IPS-18a (cell line): ENCODE data around the gene PLXND1.
"Not testable (repeated sequence)": the region's sequence is repeated elsewhere in the genome, so short reads cannot be mapped to it uniquely, and the experiment has no call there.

Source experiments
- H3K27ac ChIP-seq: one replicate; pipeline ENCODE4 v1.5.1; 2013; ENCODE audit warnings: low read length
- H3K27me3 ChIP-seq: one replicate; pipeline ENCODE4 v1.6.1; 2013; ENCODE audit warnings: mild to moderate bottlenecking, low read length; ENCODE audit not compliant: control insufficient read depth, insufficient read depth
- H3K36me3 ChIP-seq: one replicate; pipeline ENCODE4 v1.6.1; 2013; ENCODE audit warnings: low read depth, low read length; ENCODE audit not compliant: control insufficient read depth
- H3K4me1 ChIP-seq: one replicate; pipeline ENCODE4 v1.6.1; 2013; ENCODE audit warnings: low read depth, low read length; ENCODE audit not compliant: control insufficient read depth
- H3K4me3 ChIP-seq: one replicate; pipeline ENCODE4 v1.5.1; 2013; ENCODE audit warnings: low read length
- H3K9ac ChIP-seq: one replicate; pipeline ENCODE4 v1.6.1; 2013; ENCODE audit warnings: mild to moderate bottlenecking, low read length, moderate library complexity
- H3K9me3 ChIP-seq: one replicate; pipeline ENCODE4 v1.6.1; 2013; ENCODE audit warnings: low read depth, low read length; ENCODE audit not compliant: control insufficient read depth

The PLXND1 gene

GRCh38 chr3:129545951-129546350 lies 60.5 kb downstream of the PLXND1 start:
- H3K27ac ChIP-seq, H3K9me3 ChIP-seq, H3K36me3 ChIP-seq, H3K9ac ChIP-seq, H3K27me3 ChIP-seq, H3K4me3 ChIP-seq, H3K4me1 ChIP-seq: not testable (repeated sequence)

GRCh38 chr3:129543999-129544398 lies 62.5 kb downstream of the PLXND1 start:
- H3K27ac ChIP-seq, result no peak overlapping the region
- H3K4me3 ChIP-seq, result no peak overlapping the region
- H3K4me1 ChIP-seq, result peaks cover 4% of the 10 kb centered on the region
- no peaks in the 10 kb centered on the region for H3K9me3 ChIP-seq
- H3K9ac ChIP-seq, result no peak overlapping the region
- H3K36me3 ChIP-seq, result no peaks in the 10 kb centered on the region
- H3K27me3 ChIP-seq, result no peaks in the 10 kb centered on the region

DNA sequence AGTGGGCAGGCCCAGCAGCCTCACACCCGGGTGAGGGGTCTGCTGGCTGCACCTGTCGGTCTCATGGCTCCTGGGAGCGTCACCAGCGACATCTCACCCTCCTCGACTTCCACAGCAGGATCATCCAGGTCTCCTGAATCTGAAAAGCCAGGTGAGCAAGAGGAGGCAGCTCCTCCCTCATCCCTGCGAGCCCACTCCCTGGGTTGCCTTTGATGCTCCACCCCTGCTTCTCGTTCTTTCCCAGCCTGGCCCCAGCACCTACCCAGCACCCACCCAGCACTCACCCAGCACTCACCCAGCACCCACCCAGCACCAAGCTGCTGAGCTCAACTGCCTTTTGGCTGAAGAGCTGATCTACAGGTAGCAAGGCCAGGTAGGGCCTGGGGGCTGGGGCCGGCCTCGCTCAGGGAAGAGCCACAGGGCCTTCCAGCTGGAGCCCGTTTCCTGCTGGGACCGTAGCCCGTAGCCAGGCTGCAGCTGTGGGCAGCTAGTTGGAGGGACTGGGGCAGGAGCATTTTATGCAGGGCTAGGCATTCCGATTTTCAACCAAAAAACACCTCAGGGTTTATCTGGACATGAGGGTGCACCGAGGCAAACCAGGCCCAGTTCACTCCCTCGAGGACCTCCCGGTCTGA lies 63.2 kb downstream of the PLXND1 start, which contains the start of gene H1-8:
Gene H1-8, plus strand, starts transcription at position 20 of the 635 bp plus-strand sequence. Its CDS starts 44 bp downstream, at position 64.
- H3K27ac ChIP-seq, result no peak within 1 kb of the TSS
- no peaks in the 10 kb centered on the region for H3K36me3 ChIP-seq
- H3K4me1 ChIP-seq, result peaks cover 4% of the 10 kb centered on the region
- H3K4me3 ChIP-seq, result no peak within 1 kb of the TSS
- H3K9me3 ChIP-seq, result no peaks in the 10 kb centered on the region
- no peaks in the 10 kb centered on the region for H3K27me3 ChIP-seq
- no peak within 1 kb of the TSS for H3K9ac ChIP-seq

GRCh38 chr3:129542747-129543146 lies 63.7 kb downstream of the PLXND1 start:
- H3K27ac ChIP-seq, result no peak overlapping the region
- H3K4me3 ChIP-seq, result no peak overlapping the region
- H3K4me1 ChIP-seq, result peaks cover 4% of the 10 kb centered on the region
- no peak overlapping the region for H3K9ac ChIP-seq
- no peaks in the 10 kb centered on the region for H3K9me3 ChIP-seq
- no peaks in the 10 kb centered on the region for H3K36me3 ChIP-seq
- H3K27me3 ChIP-seq, result no peaks in the 10 kb centered on the region

- peaks cover 4% of the 10 kb centered on the region for H3K4me1 ChIP-seq
- no peak overlapping the region for H3K4me3 ChIP-seq
Observed at GRCh38 chr3:129540776-129541516, 65.5 kb downstream of the PLXND1 start.

GRCh38 chr3:129539206-129539605 lies 67.3 kb downstream of the PLXND1 start:
- Histone ChIP-seq H3K4me3 (no peak overlapping the region), H3K27ac (no peak overlapping the region), H3K27me3 (no peaks in the 10 kb centered on the region), H3K4me1 (peaks cover 13% of the 10 kb centered on the region), H3K9me3 (no peaks in the 10 kb centered on the region), H3K36me3 (no peaks in the 10 kb centered on the region), H3K9ac (no peak overlapping the region)

More at GRCh38 chr3:129540776-129541516, 65.5 kb downstream of the PLXND1 start:
- H3K9ac ChIP-seq, result no peak overlapping the region
- H3K27ac ChIP-seq, result no peak overlapping the region
- H3K27me3 ChIP-seq, result no peaks in the 10 kb centered on the region
- H3K9me3 ChIP-seq, result no peaks in the 10 kb centered on the region
- H3K36me3 ChIP-seq, result no peaks in the 10 kb centered on the region

- Histone ChIP-seq H3K4me1 (peaks cover 16% of the 10 kb centered on the region), H3K27me3 (no peaks in the 10 kb centered on the region), H3K9ac (no peak overlapping the region), H3K9me3 (no peaks in the 10 kb centered on the region), H3K4me3 (no peak overlapping the region), H3K36me3 (no peaks in the 10 kb centered on the region), H3K27ac (no peak overlapping the region)
Observed at GRCh38 chr3:129536804-129537203, 69.7 kb downstream of the PLXND1 start.

DNA sequence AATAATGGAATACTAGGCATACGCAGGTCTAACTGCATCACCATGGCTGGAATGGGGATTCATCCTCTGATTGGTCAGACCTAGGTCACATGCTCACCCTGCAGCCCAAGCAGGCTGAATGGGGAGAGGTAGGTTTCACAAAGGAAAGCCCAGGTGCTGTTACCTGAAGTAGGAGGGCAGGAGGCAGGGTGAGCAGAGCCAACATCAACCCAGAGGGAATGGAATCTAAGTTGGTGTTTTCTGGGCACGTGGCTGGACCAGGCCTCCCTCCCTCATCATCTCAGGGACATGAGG lies 70.2 kb downstream of the PLXND1 start:
- Histone ChIP-seq H3K9me3 (no peaks in the 10 kb centered on the region), H3K27ac (no peak overlapping the region), H3K27me3 (no peaks in the 10 kb centered on the region), H3K4me3 (no peak overlapping the region), H3K36me3 (no peaks in the 10 kb centered on the region), H3K9ac (no peak overlapping the region), H3K4me1 (peaks cover 16% of the 10 kb centered on the region)

DNA sequence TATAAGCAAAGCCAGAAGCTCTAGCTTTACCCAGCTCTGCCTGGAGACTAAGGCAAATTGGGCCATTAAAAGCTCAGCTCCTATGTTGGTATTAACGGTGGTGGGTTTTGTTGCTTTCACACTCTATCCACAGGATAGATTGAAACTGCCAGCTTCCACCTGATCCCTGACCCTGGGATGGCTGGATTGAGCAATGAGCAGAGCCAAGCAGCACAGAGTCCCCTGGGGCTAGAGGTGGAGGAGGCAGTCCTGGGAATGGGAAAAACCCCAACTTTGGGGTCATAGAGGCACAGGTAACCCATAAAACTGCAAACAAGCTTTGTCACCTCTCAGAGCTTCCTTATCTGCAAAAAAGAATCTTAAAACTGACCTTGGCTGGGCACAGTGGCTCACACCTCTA lies 71.4 kb downstream of the PLXND1 start:
- Histone ChIP-seq H3K27me3 (no peaks in the 10 kb centered on the region), H3K4me3 (no peak overlapping the region), H3K9me3 (no peaks in the 10 kb centered on the region), H3K36me3 (no peaks in the 10 kb centered on the region), H3K4me1 (peaks cover 22% of the 10 kb centered on the region), H3K9ac (no peak overlapping the region), H3K27ac (no peak overlapping the region)

DNA sequence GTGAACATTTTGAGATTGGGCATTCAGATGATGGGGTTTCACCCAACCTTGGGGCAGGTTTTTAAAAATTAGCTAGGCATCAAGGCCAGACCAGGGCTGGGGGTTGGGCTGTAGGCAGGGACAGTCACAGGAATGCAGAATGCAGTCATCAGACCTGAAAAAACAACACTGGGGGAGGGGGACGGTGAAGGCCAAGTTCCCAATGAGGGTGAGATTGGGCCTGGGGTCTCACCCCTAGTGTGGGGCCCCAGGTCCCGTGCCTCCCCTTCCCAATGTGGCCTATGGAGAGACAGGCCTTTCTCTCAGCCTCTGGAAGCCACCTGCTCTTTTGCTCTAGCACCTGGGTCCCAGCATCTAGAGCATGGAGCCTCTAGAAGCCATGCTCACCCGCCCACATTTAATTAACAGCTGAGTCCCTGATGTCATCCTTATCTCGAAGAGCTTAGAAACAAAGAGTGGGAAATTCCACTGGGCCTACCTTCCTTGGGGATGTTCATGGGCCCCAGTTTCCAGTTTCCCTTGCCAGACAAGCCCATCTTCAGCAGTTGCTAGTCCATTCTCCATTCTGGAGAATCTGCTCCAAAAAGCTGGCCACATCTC lies 71.9 kb downstream of the PLXND1 start:
- Histone ChIP-seq H3K36me3 (no peaks in the 10 kb centered on the region), H3K27me3 (no peaks in the 10 kb centered on the region), H3K9me3 (no peaks in the 10 kb centered on the region), H3K4me3 (no peak overlapping the region), H3K4me1 (peaks cover 26% of the 10 kb centered on the region), H3K27ac (no peak overlapping the region), H3K9ac (no peak overlapping the region)

GRCh38 chr3:129533406-129533805 lies 73.1 kb downstream of the PLXND1 start:
- H3K9ac ChIP-seq, result no peak overlapping the region
- H3K27me3 ChIP-seq, result no peaks in the 10 kb centered on the region
- H3K9me3 ChIP-seq, result no peaks in the 10 kb centered on the region
- H3K36me3 ChIP-seq, result no peaks in the 10 kb centered on the region
- no peak overlapping the region for H3K4me3 ChIP-seq
- no peak overlapping the region for H3K27ac ChIP-seq
- H3K4me1 ChIP-seq, result peaks cover 24% of the 10 kb centered on the region

DNA sequence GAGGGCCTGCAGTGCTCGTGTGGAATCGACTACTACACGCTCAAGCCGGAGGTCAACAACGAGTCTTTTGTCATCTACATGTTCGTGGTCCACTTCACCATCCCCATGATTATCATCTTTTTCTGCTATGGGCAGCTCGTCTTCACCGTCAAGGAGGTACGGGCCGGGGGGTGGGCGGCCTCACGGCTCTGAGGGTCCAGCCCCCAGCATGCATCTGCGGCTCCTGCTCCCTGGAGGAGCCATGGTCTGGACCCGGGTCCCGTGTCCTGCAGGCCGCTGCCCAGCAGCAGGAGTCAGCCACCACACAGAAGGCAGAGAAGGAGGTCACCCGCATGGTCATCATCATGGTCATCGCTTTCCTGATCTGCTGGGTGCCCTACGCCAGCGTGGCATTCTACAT lies 74.2 kb downstream of the PLXND1 start:
- no peak overlapping the region for H3K27ac ChIP-seq

More for the DNA sequence above, 74.2 kb downstream of the PLXND1 start:
- no peaks in the 10 kb centered on the region for H3K27me3 ChIP-seq
- no peaks in the 10 kb centered on the region for H3K36me3 ChIP-seq
- H3K4me3 ChIP-seq, result no peak overlapping the region
- H3K9me3 ChIP-seq, result no peaks in the 10 kb centered on the region
- no peak overlapping the region for H3K9ac ChIP-seq
- H3K4me1 ChIP-seq, result peaks cover 24% of the 10 kb centered on the region
